Stimulated activated CD8-positive, alpha-beta memory T cell treated with anti-CD3 and anti-CD28 coated beads, Interleukin-4, amount 100 ng/mL, for 1 hour (primary cell): Measurements from ENCODE around the gene CSF1R.
"Not testable (repeated sequence)": the region's sequence is repeated elsewhere in the genome, so short reads cannot be mapped to it uniquely, and the experiment has no call there.

Experiments
- DNase-seq, 2 donors: peaks; one replicate each; pipeline ENCODE4 v3.0.0-alpha.2; 2020; ENCODE audit warnings: low read depth in 2 of 2, low spot score in 1 of 2

CSF1R gene

DNA sequence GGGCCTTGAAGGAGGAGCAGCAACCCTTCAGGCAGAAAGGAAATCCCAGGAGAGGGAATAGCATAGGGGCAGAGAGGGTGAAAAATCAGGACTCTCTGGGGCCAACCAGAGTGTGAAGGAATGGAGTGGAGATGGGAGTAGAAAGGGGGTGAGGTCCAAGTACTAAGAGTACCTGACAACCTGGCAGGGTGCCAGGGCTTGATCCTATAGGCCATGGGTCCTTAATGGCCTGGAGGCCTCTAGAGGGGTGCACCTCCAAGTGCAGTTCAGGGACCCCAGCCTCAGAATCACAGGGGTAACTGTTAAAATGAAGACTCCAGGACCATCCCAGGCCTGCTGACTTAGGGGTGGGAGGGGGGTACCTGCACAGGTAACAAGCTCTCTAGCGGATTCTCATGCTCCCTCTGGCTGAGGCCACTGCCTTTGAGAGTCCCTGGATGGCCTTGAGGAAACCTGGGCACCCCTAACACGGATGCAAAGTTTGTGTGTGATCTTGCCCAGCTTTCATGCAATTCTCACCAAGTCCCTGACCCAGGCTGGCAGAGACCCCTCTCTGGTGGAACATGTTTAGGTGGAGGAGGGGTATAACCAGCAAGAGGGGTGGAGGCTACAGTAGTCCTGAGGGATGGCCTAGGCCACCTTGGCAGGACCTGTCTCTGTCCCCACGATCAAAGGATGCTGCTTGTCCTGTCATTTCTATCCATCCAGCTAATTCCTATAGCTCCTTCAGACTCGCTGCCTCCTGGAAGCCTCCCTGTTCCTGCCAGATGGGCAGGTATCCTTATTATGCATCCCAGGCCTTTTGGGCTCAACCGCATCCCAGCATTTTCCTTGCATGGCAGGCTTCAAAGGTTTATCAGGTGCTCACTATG, 17.6 kb upstream of the CSF1R start:
- no peak for DNase-seq

DNA sequence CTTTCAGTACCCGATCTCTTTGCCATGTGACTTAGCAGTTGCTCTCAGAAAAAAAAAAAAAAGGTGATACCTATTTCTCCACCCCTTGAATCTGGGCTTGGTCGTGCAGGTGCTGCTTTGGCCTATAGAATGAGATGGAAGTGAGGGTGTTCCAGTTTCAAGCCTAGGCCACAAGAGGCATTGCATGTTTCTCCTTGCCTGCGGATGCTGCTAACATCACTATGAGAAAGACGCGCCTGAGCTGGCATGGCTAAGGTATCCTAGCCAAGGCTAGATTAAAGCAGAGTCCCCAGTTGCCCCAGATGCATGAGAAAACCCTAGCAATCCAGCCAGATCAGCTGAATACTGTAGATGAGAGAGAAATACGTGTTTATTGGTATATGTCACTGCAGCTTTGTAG, 14.7 kb upstream of the CSF1R start:
- DNase-seq = no peak

DNA sequence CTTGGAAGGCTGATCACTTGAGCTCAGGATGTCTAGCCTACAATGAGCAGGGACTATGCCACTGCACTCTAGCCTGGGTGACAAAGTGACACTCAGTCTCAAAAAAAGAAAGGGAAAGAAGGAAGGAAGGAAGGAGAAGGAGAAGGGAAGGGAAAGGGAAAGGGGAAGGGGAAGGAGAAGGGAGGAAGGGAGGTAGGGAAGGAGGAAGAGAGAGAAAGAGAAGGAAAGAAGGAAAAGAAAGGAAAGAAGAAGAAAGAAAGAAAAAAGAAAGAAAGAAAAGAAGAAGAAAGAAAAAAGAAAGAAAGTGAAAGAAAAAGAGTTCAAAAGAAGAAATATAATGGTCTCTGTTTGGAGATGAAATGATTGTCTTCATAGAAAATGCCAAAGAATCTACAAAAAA, 10.8 kb upstream of the CSF1R start:
- no peak for DNase-seq

DNA sequence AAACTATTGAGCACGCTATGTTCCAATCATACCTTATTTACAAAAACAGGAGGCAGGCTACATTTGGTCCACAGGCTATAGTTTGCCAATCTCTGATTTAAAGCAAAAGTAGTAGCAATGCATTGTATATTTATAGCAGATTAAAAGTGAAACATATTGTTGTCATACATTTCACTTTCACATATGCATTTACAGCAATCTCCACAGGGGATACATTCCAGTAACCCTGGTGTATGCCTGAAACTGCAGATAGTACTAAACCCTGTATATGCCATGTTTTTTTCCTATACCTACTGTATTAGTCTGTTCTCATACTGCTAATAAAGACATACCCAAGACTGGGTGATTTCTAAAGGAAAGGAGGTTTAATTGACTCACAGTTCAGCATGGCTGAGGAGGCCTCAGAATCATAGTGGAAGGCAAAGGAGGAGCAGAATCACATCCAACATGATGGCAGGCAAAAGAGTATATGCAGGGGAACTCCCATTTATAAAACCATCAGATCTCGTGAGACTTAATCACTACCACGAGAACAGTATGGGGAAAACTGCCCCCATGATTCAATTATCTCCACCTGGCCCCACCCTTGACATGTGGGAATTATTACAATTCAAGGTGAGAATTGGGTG, 5.9 kb upstream of the CSF1R start:
- DNase-seq = no peak

DNA sequence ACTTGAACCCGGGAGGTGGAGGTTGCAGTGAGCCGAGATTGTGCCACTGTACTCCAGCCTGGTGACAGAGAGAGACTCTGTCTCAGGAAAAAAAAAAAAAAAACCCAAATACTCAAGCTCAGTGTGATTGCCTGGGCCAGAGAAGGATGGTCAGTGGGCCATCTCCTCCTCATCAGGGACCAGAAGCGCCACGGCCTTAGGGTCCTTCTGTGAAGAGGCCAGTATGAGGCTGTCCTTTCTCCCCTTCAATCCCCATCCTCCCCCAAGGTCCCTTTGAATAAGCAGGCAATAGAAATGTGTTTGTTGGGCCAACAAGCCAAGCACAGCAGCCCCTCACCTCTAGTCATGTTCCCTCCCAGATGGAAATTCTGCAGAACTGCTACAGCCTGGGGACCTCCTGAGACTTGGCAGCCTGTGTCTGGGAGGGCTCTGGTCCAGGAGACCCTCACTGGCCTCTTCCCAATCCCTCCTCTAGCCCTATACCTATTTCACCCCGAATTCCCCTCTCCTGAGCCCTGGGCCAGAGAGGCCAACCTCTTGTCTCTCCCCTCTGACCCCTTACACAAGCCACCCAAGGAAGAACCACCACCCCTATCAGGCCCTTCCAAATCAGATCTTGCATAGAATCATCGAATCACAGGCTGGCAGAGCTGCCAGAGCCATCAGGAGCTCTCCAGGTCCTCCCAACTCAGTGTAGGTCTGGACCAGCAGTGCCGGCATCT, 1.0 kb downstream of the CSF1R start:
- DNase-seq = no peak

DNA sequence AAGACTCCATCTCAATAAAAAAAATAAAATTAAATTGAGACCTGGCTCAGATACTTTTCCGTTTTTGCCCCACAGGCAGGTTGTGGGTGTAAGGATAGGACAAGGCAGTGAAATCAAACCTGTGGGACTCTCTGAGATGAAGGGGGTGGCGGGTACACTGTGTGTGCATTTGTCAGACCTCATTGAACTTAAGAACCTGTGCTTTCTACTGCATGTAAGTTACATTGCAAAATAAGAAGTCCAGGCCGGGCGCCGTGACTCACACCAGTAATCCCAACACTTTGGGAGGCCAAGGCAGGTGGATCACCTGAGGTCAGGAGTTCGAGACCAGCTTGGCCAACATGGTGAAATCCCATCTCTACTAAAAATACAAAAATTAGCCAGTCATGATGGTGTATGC, 1.6 kb downstream of the CSF1R start:
- DNase-seq = not testable (repeated sequence)

DNA sequence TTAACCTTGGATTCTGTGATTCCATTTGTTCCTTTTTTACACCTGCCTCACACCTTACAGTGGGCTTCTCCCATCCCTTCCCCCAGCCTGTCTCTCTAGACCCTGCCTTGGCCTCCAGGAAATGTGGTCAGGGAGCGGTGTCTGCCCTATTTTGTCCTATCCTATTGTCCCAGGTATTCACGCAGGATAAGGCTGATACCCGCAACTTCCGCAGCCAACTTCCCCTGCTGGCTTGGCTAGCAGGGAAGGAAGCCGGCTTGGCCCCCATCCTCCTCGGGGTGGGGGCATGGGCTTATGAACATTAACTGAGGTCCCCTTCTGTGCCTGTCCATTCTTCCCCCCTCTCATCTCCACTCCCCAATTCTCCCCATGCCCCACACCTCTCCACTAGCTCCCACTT, 3.5 kb downstream of the CSF1R start:
- DNase-seq = no peak

DNA sequence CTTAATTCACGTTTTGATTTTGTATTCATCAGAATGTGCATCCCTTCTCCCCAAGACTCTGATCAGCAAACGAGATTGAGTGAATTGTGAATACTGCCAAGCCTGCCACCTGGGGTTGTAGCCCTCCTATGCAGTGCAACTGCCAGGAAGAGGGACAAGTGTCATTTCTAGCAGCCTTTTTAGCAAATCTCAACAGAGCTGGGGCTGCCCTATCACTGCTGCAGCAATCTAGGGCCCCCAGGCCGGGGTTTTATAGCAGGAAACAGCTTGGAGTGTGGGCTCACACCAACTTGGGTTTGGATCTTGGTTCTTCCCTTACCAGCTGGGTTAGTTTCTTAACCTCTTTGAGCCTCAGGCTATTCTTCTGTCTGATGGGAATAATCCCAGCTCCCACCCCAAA, 4.0 kb downstream of the CSF1R start:
- DNase-seq = no peak

DNA sequence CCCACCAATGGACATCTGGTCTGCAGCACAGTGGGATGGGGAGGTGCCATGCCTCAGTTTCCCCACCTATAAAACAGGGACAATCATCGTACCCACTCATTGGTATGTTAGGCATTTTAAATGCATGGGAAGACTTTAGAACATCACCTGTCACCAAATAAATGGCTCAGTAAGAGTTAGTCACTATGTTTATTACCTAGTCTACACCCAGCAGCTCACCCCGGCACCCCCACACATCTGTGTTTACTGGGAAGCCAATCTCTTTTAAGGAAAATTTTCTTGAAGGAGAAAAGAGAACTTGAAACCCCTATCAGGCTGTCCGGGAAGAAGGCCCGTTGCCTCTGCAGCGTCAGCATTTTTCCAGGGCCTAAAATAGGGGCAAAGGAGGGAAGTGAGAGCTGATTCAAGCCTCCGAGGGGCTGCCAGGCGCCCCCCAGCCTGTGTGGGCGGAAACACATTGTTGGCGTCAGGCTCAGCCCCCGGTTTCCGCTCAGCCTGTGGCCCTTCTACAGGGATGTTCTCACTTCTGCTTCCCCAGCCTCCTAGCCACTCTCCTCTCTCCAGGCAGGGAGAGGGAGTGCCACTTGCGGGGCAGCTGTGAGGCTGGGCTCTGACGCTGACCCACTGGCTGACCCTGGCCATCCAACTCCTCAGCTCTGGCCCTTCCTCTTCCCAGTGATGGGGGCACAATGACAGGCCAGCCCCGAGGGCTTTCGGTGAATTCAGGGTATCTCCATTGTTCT, 4.6 kb downstream of the CSF1R start:
- no peak for DNase-seq

DNA sequence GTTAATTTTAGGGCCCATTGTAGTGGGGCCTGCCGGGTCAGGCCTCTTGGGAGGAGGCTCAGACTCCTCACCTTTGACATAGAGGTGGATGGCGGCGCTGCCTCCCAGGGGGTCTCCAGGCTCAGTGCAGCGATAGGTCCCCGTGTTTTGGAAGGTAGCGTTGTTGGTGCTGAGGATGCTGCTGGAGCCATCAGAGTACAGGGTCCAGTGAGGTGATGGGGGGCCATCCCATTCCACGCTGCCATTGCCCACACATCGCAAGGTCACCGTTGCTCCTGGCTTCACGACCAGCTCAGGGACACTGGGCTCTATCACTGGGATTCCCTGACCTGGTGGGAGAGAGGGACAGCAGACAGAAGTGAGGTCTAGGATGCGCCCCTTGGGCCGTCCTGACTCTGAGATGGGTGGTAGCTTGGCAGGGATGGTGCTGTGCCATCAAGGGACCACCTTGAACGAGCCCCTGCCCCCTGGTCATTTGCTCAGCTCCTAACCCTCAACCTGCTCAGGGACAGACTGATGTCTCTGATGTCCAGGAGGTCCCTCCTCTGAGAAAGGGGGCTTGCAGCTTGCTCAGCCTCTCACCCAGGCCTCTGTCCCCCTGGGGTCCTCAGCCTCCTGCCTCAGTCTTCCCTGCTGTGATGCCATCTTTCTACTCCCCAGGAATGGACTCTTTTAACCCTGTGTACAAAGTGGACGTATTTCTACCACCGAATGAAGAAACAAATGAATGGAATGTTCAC, 5.5 kb downstream of the CSF1R start:
- DNase-seq = no peak

DNA sequence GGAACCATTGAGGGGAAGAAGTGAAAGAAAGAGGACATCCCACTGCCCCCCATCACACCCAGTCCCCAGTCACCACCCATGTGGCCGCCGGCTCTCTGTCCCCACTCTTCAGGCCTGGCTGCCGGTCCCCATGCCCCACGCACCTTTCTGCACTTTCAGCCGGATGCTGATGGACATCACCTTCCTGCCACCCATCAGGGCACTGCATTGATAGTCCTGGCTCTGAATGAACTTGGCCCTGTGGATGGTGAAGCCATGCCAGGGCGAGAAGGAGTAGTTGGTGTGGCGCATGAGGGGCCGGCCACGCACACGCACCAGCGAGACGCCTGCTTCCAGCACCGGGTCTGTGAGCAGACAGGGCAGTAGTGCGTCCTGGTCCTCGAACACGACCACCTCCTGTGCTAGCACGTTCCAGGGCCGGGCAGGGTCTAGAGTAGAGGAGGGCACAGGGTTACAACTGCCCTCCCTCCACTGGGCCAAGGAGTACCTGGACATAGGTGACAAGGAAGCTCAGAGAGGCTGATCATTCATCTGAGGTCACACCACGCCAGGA, 6.4 kb downstream of the CSF1R start:
- no peak for DNase-seq

DNA sequence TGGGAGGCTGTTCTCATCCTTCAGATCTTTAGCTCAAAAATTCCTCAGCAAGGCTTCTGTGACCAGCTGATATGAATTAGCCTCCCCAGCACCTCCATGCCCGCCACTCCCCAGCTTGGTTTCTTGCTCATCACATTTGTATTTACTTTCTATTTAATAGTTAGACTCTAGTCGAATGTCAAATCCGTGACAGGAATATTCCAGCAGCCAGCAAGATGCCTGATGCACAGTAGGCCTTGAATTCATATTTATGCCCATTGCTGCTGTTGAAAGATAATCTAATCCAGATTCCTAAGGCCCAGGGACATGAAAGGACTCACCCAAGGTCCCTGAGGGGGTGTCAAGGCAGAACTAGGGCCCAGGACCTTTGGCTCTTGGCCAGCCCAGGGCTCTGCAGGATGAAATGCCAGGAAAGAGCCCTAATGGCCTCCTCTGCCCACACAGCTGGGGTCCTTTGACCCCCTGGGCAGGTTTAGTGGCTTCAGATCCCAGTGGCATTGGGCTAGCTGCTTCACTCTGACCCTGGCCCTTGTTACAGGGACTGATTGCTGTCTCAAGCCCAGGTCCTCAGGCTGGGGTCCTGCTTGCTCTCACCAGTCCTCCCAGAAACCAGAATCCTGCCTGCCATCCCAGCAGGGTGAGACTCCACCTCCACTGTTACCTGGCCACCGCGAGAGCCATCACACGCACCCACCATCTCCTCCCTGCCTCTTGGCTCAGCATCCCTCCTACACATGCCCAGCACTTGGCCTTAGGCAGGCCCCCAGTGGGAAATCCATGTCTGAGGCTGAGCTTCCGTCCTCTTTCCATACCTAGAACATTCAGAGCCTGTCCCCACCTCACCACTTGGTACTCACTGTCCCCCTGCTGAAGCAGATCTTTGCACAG, 7.3 kb downstream of the CSF1R start:
- DNase-seq = no peak

DNA sequence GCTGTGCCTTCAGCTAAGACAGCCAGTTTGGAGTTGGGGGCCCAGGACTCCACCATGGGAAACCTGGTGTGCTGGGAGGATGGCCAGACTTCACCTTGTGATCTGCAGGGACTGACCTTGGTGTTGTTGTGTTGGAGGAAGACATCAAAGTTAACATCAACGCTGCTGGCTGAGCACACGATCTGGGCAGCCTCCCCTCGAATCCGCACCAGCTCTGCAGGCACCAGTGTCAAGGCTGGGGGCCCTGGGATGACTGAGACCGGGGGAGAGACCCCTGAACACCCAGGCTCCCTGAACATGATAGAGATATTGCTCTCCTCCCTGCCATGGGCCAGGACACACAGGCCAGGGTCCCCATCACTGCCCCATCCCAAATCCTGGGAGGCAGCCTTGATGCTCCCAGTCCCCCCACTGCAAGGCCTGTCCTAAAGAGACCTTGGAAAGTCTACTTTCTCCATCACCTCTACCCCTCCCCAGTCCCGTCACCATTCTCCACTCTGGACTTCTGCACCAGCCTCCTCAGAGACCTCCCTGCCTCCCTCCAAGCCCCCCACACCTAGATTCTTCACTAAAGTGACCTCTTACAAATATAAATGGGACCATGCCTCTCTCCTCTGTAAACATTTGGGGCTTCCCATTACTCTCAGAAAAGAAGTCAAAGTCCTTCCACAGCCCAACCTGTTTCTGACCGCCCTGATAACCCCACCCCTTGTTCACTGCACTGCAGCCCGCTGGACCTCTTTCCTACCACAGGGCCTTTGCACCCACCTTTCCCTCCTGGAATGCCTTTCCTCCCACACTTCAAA, 8.2 kb downstream of the CSF1R start:
- no peak for DNase-seq

DNA sequence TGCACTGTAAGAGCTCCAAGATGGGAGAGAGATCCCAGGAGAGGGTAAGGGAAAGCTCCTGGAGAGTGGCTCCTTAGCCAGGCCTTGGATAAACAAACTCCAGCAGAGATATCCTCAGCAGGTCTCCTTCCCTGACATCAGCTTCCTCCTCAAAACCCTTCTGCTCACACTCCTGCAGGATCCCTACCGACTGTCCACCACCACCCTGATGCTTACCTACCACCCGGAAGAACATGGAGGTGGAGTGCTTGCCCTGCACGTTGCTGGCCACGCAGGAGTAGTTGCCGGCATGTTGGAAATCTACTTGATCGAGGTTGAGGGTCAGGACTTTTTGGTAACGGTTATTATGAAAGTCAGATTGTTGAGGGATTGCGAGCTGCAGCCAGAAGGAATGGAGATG, 9.3 kb downstream of the CSF1R start:
- no peak for DNase-seq

DNA sequence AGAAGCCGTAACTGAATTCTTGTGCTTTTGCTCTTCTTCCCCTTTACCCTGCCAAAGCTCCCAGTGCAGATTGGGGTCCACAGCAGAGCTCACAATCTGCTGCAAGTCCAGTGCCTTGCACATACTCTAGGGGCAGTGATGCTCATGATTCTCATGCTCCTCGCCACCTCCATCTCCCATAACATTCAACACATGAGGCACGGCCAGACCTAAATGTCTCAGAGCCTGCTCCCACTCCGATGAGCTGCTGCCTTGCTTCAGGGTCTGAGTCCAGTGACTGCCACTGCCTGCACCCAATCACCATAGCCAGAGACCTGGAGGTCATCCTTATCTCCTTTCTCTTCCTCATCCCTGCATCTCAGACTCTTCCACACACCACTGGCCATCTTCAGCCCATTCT, 10.5 kb downstream of the CSF1R start:
- DNase-seq = no peak

DNA sequence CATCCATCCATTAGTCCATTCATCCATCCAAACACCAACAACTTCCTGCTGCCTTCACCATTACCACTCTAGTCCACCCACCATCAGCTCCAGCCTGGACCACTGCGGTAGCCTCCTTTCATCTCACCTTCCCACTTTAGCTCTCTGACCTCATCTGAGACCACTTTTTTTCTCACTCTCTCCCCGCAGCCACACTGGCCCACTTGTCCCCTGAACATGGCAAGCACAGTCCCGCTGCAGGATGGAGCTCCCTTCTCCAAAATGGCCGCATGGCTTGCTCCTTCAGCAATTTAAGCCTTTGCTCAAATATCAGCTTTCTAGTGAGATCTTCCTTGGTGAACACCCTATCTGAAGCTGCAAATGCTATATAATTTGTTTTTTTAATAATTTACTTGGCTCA, 11.1 kb downstream of the CSF1R start:
- DNase-seq = no peak

DNA sequence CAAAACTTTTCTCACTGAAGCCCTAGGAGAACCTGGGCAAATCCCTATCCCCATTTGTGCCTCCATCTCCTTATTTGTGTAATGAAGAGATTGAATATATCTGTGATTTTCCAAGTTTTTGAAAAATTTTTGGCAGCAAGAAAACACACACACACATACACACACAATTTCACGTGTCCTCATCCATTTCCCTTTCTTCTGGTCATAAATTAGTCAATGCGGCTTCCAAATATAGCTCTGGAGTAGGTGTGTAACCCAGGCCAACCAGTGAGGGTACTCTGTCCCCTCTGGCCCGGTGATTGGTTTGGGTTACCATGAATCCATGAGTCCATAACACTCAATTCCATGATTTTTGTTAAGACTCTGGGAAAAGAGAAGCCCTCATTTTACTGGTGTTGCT, 12.7 kb downstream of the CSF1R start:
- no peak for DNase-seq

DNA sequence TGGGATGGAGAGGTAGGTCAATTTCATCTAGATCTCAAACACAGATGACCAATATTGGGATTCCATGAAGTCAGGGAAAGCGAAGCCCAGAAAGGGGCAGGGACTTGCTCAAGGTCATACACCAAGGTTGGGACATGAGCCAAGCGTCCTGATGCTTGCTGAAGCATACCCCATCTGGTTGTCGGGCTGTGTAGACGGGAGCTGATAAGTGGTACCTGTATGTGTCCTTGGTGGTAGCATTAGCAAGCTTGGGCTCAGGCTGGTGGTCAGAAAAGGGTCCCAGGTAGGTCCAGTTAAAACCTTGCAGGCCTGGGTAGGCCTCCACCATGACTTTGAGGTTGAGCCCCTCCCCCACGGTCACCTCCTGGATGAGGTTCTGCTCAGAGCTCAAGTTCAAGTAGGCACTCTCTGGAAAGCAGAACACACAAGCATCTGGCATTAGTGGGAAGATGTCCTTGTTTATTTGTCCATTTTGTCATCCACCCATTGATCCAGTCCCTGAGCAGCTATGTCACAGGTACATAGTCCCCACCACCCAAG, 13.2 kb downstream of the CSF1R start:
- DNase-seq = no peak
